ENCODE data around the gene AVPR1B. TPM values are rescaled to one million over a fixed set of nuclear protein-coding genes. Genes with fewer than 3 reads are reported as not detected.

The AVPR1B gene
- total RNA-seq, 1 donor from 2014 or later, result not detected

Other genes with a start within 250 kb of the AVPR1B start
- not detected in 2 replicates for gene SLC26A9, start 173.9 kb downstream of the AVPR1B start, total RNA-seq
- not detected in 2 replicates for gene RAB7B, start 114.0 kb downstream of the AVPR1B start, total RNA-seq
- not detected in 2 replicates for gene CTSE, start 93.5 kb downstream of the AVPR1B start, total RNA-seq
- not detected in 2 replicates for gene RHEX, start 64.2 kb downstream of the AVPR1B start, total RNA-seq
- gene FAM72A, start 85.5 kb upstream of the AVPR1B start, total RNA-seq, result 3.0 and 3.7 TPM in 2 replicates
- gene SRGAP2, start 86.2 kb upstream of the AVPR1B start, total RNA-seq, result 40.3 and 77.0 TPM in 2 replicates

Measured in lung microvascular endothelial cell (primary cell).